Activated T-helper 9 cell treated with anti-CD3 and anti-CD28 coated beads, Interleukin-2, amount 50 U/mL, for 16 hours (primary cell): ENCODE measurements around the gene ANO6.
"Not testable (repeated sequence)": the region's sequence is repeated elsewhere in the genome, so short reads cannot be mapped to it uniquely, and the experiment has no call there.

Source experiments
- DNase-seq: peaks from one replicate; pipeline ENCODE4 v3.0.0-alpha.2; 2020; ENCODE audit warnings: low read depth

The ANO6 gene

GRCh38 chr12:45350861-45351260 lies 135.0 kb downstream of the ANO6 start:
- DNase-seq, result no peak

GRCh38 chr12:45351921-45352670 lies 136.2 kb downstream of the ANO6 start:
- DNase-seq, result no peak

DNA sequence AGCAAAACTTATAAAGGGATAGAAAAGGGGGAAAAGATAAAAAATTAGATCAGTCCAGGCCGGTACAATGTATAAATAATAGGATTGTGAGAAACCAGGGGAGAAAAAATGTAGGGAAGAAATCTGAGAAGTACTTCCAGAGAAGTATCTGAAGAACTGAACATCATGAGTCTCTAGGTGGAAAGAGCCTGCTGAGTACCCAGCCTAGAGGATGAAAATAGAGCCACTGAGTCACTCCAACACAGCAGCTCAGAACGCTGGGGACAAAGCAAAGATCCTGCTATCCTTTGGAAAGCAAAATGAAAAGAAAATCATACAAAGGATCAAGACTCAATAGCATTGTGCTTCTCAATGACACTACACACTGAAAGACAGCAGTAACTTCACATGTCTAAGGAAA lies 138.0 kb downstream of the ANO6 start:
- DNase-seq, result no peak

- DNase-seq, result no peak
These were observed 138.5 kb downstream of the ANO6 start for GRCh38 chr12:45354399-45354798.

DNA sequence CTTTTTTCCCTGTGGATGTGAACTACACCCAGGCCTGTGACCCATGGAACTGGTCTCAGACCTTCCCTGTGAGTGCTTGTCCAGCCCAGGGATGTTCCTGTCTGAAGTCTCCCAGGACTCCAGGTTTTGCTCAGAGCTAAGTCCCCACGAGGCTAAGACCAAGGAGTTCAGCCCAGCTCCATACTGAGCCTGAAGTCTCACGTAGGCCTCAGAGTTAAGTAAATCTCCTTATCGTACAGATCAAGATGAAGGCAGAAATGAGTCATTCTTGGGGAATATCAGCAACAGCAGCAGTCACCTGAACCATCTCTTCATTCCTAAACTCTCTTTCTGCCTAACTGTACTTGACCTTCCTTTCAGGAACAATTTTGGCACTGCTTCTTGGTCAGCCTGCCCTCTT lies 139.8 kb downstream of the ANO6 start:
- DNase-seq, result no peak

GRCh38 chr12:45356822-45357538 lies 141.1 kb downstream of the ANO6 start:
- DNase-seq, result no peak

GRCh38 chr12:45357539-45358417 lies 141.9 kb downstream of the ANO6 start:
- DNase-seq, result no peak

GRCh38 chr12:45362291-45362690 lies 146.4 kb downstream of the ANO6 start:
- no peak for DNase-seq

DNA sequence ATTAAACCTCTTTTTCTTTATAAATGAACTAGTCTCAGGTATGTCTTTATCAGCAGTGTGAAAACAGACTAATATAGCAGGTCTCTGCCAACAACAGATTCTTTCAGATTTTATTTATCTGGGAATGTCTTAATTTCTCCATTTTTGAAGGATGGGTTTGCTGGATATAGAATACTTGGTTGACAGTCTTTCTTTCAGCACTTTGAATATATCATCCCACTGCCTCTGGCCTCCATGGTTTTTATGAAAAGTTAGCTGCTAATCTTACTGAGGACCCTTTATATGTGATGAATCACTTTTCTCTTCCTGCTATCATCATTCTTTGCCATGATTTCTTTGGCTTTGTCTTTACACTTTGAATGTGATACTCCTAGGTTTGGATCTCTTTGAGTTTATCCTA lies 148.0 kb downstream of the ANO6 start:
- DNase-seq, result no peak

- no peak for DNase-seq
These were observed 153.1 kb downstream of the ANO6 start for GRCh38 chr12:45368841-45369489.

DNA sequence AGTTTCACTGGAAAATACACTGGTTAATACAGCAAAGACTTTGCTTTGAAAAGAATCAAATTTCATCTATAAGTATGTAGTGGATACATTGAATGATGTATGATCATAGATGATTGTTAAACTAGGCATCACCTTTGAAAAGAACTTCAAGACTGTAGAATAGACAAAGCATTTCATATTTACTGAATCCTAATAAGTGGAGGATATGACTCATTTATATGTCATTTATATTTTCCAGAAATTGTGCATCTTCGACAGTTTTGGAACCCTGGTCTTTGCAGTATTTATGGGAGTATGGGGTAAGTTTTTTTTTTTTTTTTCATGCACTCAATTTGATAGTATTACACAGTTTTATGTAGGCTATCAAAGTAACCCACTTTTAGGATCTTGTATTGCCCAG lies 161.9 kb downstream of the ANO6 start:
- no peak for DNase-seq

- DNase-seq, result no peak
These were observed 163.4 kb downstream of the ANO6 start for GRCh38 chr12:45379261-45379660.

DNA sequence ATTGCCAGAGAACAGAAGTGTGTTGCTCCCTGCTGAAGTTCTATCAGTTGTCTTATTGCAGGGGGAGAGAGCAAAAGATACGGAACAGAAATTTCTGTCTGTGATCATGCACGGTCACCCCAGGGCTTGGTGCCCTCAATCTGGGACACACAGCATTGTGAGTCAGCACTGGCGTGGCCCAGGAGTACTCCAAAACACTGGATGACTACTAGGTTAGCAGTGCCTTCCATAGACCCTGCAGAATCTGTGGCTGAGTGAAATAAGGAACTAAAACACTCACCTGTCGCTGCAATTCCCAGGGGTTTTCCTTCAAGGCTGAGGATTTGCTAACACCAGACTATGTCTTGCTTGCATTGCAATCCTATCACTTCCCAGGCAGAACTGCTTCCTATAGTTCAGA lies 165.5 kb downstream of the ANO6 start:
- no peak for DNase-seq

GRCh38 chr12:45388545-45388944 lies 172.7 kb downstream of the ANO6 start:
- no peak for DNase-seq

- DNase-seq, result no peak
These were observed 173.5 kb downstream of the ANO6 start for GRCh38 chr12:45389426-45389825.

DNA sequence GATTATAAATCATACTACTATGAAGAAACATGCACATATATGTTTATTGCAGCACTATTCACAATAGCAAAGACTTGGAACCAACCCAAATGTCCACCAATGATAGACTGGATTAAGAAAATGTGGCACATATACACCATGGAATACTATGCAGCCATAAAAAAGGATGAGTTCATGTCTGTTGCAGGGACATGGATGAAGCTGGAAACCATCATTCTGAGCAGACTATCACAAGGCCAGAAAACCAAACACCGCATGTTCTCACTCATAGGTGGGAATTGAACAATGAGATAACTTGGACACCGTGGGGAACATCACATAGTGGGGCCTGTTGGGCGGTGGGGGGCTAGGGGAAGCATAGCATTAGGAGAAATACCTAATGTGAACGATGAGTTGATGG lies 181.6 kb downstream of the ANO6 start:
- DNase-seq, result not testable (repeated sequence)

GRCh38 chr12:45398552-45398951 lies 182.7 kb downstream of the ANO6 start:
- DNase-seq, result no peak

DNA sequence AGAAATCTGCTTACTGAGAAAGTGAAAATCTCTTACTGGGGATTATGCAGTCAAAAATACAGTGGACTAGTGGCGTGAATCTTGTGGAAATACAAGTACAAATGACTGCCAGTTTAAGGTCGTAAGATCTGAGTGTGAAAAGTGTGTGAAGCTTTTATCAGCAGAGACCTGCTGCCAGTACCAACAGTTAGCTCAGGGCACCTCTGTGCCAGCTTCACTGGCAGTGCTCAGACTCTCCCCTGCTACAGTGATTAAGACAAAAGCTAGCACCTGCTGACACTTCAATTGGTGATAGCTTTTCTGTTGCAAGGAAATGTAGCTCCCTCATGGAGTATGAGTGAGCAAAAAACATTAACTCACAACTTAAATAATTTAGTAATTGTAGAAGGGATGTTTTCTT lies 185.1 kb downstream of the ANO6 start:
- no peak for DNase-seq

GRCh38 chr12:45402288-45402687 lies 186.4 kb downstream of the ANO6 start:
- DNase-seq, result no peak

GRCh38 chr12:45406988-45407850 lies 191.3 kb downstream of the ANO6 start:
- no peak for DNase-seq
